GM19043 (cell line): ENCODE results near the gene STIMATE.

Source experiments
- ATAC-seq: cut with Tn5 transposase; IDR thresholded peaks from one replicate; pipeline ENCODE4 v1.9.1; 2021; ENCODE audit warnings: low read depth; ENCODE audit not compliant: unreplicated experiment

The STIMATE gene

DNA sequence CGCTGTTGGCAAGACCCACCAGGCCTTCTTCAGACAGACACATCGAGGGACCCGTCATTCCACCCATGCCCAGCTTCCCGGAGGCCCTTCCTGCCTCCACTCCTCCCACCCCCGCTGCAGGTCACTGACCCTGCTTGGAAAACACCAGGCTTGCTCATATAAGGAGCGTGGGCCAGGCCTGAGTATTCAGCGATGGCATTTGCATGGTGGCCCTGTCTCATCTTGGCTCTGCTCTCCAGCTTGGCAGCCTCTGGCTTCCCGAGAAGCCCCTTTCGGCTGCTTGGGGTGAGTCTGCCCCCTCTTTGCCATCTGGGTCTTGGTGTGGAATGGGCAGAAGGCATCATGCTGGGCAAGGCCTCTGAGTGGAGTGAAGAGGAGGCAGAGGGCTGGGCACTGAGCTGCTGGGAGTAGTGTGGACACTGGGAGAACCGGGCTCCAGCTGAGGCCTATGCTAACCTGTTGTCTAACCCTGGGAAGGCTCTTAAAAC is 102.7 kb downstream of the STIMATE start, which contains the start of gene ITIH3:
Gene ITIH3, plus strand, starts transcription at position 185 of the 488 bp plus-strand sequence. Its CDS starts 8 bp downstream, at position 193.
- no peak for ATAC-seq

DNA sequence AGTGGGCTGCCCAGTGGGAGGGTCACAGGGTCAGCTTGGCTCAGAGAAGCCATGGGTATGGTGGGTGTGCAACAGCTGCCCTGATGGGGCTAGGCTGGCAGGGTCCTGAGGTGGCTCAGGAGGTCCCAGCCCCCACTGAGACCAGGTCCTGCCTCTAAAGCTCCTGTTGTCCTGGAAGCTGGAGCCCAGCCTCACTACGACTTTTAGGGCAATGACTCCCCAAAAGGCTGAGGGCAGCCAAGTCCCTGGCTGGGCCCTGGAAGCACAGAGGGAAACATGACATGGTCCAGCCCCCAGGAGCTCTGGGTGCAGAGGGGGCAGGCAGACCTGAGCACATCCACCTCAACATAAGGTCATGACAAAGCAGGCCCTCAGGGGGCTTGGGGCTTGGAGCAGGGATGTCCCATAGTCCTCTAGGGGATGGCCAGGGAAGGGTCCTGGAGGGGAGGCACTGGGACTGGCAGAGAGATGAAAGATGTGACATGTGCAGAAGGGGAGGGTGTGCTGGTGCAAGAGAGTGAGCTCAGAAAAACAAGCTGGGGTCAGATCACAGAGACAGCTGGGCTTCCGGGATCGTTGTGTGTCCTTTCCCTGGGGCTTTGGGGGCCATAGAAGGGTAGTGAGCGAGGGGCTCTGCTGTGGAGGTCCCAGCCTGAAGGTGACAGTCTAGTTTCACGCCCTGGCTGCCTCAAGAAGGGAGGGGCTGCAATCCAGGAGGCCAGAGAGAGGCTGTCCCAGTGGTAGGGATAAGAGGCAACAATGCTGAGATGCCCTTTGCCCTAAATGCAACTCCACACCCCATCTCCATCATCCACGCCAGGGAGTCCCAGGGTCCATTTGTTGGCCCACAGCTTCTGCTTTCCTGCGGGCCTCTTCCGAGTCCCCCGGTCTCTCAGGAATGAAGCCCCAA is 103.4 kb downstream of the STIMATE start:
- no peak for ATAC-seq

- no peak for ATAC-seq
Observed at GRCh38 chr3:52792961-52793695, 104.2 kb downstream of the STIMATE start.

GRCh38 chr3:52792413-52792812 is 104.9 kb downstream of the STIMATE start:
- no peak for ATAC-seq

DNA sequence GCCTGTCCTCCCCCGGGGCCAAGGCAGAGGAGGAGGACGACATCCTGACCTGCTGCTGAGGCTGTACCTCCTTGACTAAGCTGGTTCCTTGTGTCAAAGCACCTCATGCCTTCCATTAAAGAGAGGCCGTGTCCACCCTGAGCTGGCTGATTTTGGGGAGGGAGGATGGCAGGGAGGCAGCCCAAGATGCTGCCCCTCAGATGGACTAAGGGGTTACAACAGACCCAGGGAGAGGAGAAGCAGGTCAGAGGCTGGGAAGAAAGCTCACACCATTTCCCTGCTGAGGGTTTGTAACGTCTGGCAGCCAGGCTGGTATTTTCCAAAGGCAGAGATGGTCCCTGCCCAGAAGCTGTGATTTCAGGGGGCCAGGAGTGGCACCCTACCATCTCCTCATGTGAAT is 105.4 kb downstream of the STIMATE start:
- no peak for ATAC-seq

DNA sequence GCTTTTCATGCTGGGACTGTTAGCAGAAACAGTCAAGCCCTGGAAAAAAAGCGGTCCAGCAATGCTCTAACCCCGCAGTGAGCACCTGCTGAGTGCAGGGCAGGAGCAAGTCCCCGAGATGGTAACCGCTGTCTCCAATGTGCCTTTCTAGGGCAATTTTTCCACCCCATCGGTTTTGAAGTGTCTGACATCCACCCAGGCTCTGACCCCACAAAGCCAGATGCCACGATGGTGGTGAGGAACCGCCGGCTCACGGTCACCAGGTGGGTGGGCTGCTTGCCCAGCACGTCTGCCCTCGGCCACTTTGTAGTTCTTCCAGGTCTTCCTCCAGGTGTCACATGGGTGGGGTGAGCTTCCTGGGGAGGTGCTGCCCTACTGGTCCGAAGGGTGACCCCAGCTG is 106.0 kb downstream of the STIMATE start:
- ATAC-seq = no peak

DNA sequence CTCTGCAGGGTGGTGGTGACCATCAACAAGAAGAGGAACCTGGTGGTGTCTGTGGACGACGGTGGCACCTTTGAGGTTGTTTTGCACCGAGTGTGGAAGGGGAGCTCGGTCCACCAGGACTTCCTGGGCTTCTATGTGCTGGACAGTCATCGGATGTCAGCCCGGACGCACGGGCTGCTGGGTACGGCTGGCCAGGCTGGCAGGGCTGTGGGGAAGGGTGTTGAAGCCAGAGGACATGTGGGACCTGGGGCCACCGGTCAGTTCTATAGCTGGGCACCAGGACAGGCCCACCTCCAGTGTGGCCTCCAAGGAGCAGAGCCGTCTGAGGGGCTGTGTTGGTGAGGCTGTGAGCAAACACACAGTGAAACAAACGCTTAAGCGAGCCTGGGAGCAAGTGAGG is 106.6 kb downstream of the STIMATE start:
- ATAC-seq = no peak

- no peak for ATAC-seq
Observed at GRCh38 chr3:52790337-52790736, 107.0 kb downstream of the STIMATE start.

DNA sequence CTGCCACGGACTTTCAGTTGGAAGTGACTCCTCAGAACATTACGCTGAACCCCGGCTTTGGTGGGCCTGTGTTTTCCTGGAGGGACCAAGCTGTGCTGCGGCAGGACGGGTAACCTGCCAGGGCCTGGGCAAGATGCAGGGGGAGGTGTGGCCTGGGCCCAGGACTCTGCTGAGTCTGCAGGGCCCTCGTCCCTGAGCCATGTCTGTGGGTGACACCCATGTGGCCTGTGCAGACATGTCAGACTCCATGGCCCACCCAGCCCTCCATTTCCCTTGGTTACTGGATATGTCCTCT is 107.7 kb downstream of the STIMATE start:
- no peak for ATAC-seq

DNA sequence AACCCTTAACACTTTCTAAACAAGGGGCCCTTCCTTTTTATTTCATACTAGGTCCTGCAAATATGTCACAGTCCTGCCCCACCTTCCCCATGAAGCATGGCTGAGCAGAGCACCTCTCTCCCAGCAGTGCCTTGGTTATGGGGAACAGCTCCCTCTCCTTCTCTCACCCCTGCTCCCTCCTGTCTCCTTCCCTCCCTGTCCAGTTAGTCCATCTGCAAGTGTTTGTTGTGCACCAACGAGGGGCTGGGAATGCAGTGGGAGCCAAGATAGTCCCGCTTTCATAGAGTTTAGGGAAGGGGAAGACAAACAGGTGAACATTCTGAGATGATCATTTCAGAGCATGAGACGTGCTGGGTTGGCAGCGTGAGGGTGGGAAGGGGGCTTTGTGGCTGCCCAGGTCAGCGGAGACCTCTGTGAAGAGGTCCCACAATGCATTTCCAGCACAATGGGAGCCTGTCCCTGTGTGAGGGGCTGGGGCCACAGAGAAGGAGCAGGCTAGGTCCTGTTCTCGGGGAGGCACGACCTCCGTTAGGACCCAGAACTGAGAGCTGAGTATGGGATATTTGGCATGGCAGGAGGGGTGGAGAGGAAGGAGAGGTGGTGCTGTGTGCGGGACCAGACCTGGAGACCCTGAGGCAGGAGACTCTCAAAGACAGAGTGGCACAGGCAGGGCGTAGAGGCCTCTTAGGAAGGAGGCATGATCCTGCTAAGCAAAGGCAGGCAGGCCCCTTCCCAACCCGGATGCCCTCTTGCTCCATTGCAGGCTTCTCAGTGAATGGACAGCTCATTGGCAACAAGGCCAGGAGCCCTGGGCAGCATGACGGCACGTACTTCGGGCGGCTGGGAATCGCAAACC is 108.2 kb downstream of the STIMATE start:
- no peak for ATAC-seq

DNA sequence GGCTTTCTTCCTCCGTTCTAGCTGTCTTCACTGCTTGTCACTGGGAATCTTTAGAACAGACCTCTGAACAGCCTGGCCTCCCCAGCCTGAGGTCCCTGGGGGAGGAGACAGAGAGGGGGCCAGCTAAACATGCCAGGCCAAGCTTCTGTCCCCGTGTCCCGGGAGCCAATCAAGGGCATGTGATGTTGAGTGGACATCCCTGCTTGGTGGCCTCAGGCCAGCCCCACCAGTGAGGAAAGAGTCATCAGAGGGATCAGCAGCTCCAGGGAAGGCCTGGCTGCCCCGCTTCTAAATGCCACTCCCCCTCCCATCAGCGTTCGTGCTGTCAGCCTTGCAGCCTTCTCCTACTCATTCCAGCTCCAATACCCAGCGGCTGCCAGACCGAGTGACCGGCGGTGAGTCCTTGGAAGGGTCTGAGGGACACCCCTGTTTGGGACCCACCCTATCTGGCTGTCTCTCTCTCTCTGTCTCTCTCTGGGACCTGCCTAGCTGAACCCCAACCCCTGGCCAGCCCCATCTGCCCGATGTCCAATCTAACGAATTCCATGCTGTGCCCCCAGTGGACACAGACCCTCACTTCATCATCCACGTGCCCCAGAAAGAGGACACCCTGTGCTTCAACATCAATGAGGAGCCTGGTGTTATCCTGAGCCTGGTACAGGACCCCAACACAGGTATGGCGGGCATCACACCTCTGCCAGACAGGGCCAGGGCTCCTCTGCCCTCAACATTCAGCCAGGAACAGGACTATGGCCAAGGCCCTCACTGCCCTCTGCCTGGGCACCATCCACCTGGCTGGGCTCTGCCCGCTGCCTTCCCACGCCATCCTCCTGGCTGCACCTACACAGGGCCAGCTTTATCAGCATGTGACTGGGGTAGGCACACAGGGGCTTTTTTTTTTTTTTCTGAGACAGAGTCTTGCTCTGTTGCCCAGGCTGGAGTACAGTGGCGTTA is 109.4 kb downstream of the STIMATE start:
- no peak for ATAC-seq

DNA sequence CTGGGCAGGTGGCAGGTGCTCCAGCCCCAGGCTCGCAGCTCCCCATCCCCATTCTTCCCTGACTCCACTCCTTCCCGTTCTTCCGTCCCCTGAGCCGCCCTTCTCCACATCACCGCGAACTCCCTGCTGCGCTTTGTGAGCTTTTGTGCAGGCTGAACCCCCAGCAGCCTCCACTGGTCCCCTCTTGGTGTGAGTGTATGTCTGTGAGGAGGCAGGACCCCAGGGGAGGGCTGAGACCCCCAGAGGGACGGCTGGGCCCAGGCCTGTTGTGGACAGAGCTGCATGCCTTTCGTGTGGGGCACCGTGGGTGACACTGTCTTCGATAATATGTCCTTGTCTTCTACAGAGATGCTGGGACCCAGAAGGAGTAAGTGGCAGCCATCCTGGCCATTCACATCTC is 110.1 kb downstream of the STIMATE start:
- no peak for ATAC-seq
